ENCODE measurements around the gene ARFGEF3.
"Not testable (repeated sequence)": the region's sequence is repeated elsewhere in the genome, so short reads cannot be mapped to it uniquely, and the experiment has no call there.

The ARFGEF3 gene

GRCh38 chr6:138277835-138278234 lies 116.1 kb downstream of the ARFGEF3 start:
- DNase-seq: no peak

GRCh38 chr6:138278326-138278725 lies 116.6 kb downstream of the ARFGEF3 start:
- no peak for DNase-seq

GRCh38 chr6:138285800-138286199 lies 124.1 kb downstream of the ARFGEF3 start:
- DNase-seq: no peak

- no peak for DNase-seq
Measured at GRCh38 chr6:138286698-138287097, 125.0 kb downstream of the ARFGEF3 start.

GRCh38 chr6:138287144-138287955 lies 125.6 kb downstream of the ARFGEF3 start:
- peak; percentile 31 for DNase-seq

- DNase-seq: not testable (repeated sequence)
Measured at GRCh38 chr6:138288428-138289085, 126.8 kb downstream of the ARFGEF3 start.

- DNase-seq: no peak
Measured at GRCh38 chr6:138289739-138290138, 128.0 kb downstream of the ARFGEF3 start.

GRCh38 chr6:138290423-138290962 lies 128.8 kb downstream of the ARFGEF3 start:
- no peak for DNase-seq

GRCh38 chr6:138291036-138291848 lies 129.5 kb downstream of the ARFGEF3 start:
- no peak for DNase-seq

- no peak for DNase-seq
Measured at GRCh38 chr6:138291849-138292181, 130.1 kb downstream of the ARFGEF3 start.

GRCh38 chr6:138292482-138292881 lies 130.7 kb downstream of the ARFGEF3 start:
- no peak for DNase-seq

- no peak for DNase-seq
Measured at GRCh38 chr6:138293428-138294395, 132.0 kb downstream of the ARFGEF3 start.

GRCh38 chr6:138296381-138296780 lies 134.6 kb downstream of the ARFGEF3 start:
- DNase-seq: no peak

GRCh38 chr6:138296786-138297185 lies 135.0 kb downstream of the ARFGEF3 start:
- no peak for DNase-seq

- no peak for DNase-seq
Measured at GRCh38 chr6:138297761-138298298, 136.1 kb downstream of the ARFGEF3 start.

- no peak for DNase-seq
Measured at GRCh38 chr6:138300469-138300868, 138.7 kb downstream of the ARFGEF3 start.

GRCh38 chr6:138302554-138302953 lies 140.8 kb downstream of the ARFGEF3 start:
- no peak for DNase-seq

GRCh38 chr6:138307352-138307751 lies 145.6 kb downstream of the ARFGEF3 start:
- no peak for DNase-seq

- no peak for DNase-seq
Measured at GRCh38 chr6:138307816-138308730, 146.3 kb downstream of the ARFGEF3 start.

GRCh38 chr6:138308731-138309110 lies 147.0 kb downstream of the ARFGEF3 start:
- DNase-seq: no peak

GRCh38 chr6:138309695-138310094 lies 148.0 kb downstream of the ARFGEF3 start:
- DNase-seq: no peak
